ENCODE results near the gene AXDND1.

The AXDND1 gene

GRCh38 chr1:179476484-179476883 is 110.7 kb downstream of the AXDND1 start:
- H4K20me1 ChIP-seq (ENCODE audit: insufficient read depth, low read length), result no peaks in the 10 kb centered on the region
- DNase-seq, result no peak
- no peaks in the 10 kb centered on the region for H3K79me2 ChIP-seq (ENCODE audit: insufficient read depth, low read length)

GRCh38 chr1:179478370-179478769 is 112.6 kb downstream of the AXDND1 start:
- Histone ChIP-seq H3K9me3 (ENCODE audit: insufficient read depth, low read length, severe bottlenecking) (peaks cover 18% of the 10 kb centered on the region), H4K20me1 (ENCODE audit: insufficient read depth, low read length) (no peaks in the 10 kb centered on the region)

More at GRCh38 chr1:179476484-179476883, 110.7 kb downstream of the AXDND1 start:
- Histone ChIP-seq H3K27me3 (ENCODE audit: insufficient read depth, low read length, poor library complexity) (no peaks in the 10 kb centered on the region), H3K27ac (ENCODE audit: low read length) (no peak overlapping the region), H3K9ac (ENCODE audit: low read depth, low read length) (no peak overlapping the region), H3K4me3 (ENCODE audit: low read depth in 1 of 2, low read length in 2 of 2) (no peak overlapping the region), H3K36me3 (ENCODE audit: insufficient read depth, low read length) (no peaks in the 10 kb centered on the region), H3K4me1 (ENCODE audit: insufficient read depth, low read length) (no peaks in the 10 kb centered on the region), H3K9me3 (ENCODE audit: insufficient read depth, low read length, severe bottlenecking) (peaks cover 18% of the 10 kb centered on the region), H3K4me2 (ENCODE audit: insufficient read depth, low read length) (no peak overlapping the region), H2AFZ (ENCODE audit: low read depth, low read length) (no peak overlapping the region)
- ATAC-seq (ENCODE audit: insufficient read depth, low read depth), result no peak
- TF ChIP-seq EZH2 (IDR thresholded peaks at IDR 0.05; ENCODE audit: borderline replicate concordance, low read depth, low read length, severe bottlenecking) (no peak), CTCF (IDR thresholded peaks at IDR 0.05; ENCODE audit: borderline replicate concordance, extremely low read depth, low read length, poor library complexity, severe bottlenecking) (no peak)

GRCh38 chr1:179490611-179491010 is 124.8 kb downstream of the AXDND1 start:
- no peak overlapping the region for H3K9ac ChIP-seq (ENCODE audit: low read depth, low read length)
- H4K20me1 ChIP-seq (ENCODE audit: insufficient read depth, low read length), result no peaks in the 10 kb centered on the region
- no peak overlapping the region for H3K4me3 ChIP-seq (ENCODE audit: low read depth in 1 of 2, low read length in 2 of 2)
- no peak for TF ChIP-seq CTCF (IDR thresholded peaks at IDR 0.05; ENCODE audit: borderline replicate concordance, extremely low read depth, low read length, poor library complexity, severe bottlenecking)
- H3K27ac ChIP-seq (ENCODE audit: low read length), result no peak overlapping the region
- DNase-seq (no peak), ATAC-seq (ENCODE audit: insufficient read depth, low read depth) (no peak)
- H3K9me3 ChIP-seq (ENCODE audit: insufficient read depth, low read length, severe bottlenecking), result no peaks in the 10 kb centered on the region
- H3K27me3 ChIP-seq (ENCODE audit: insufficient read depth, low read length, poor library complexity), result no peaks in the 10 kb centered on the region
- no peak overlapping the region for H2AFZ ChIP-seq (ENCODE audit: low read depth, low read length)
- H3K79me2 ChIP-seq (ENCODE audit: insufficient read depth, low read length), result no peaks in the 10 kb centered on the region
- H3K36me3 ChIP-seq (ENCODE audit: insufficient read depth, low read length), result no peaks in the 10 kb centered on the region
- no peaks in the 10 kb centered on the region for H3K4me1 ChIP-seq (ENCODE audit: insufficient read depth, low read length)
- no peak overlapping the region for H3K4me2 ChIP-seq (ENCODE audit: insufficient read depth, low read length)

More at GRCh38 chr1:179478370-179478769, 112.6 kb downstream of the AXDND1 start:
- Histone ChIP-seq H3K36me3 (ENCODE audit: insufficient read depth, low read length) (no peaks in the 10 kb centered on the region), H3K4me3 (ENCODE audit: low read depth in 1 of 2, low read length in 2 of 2) (no peak overlapping the region), H3K27me3 (ENCODE audit: insufficient read depth, low read length, poor library complexity) (no peaks in the 10 kb centered on the region), H3K9ac (ENCODE audit: low read depth, low read length) (no peak overlapping the region), H3K27ac (ENCODE audit: low read length) (no peak overlapping the region), H2AFZ (ENCODE audit: low read depth, low read length) (no peak overlapping the region), H3K4me1 (ENCODE audit: insufficient read depth, low read length) (no peaks in the 10 kb centered on the region), H3K79me2 (ENCODE audit: insufficient read depth, low read length) (no peaks in the 10 kb centered on the region), H3K4me2 (ENCODE audit: insufficient read depth, low read length) (no peak overlapping the region)
- no peak for ATAC-seq (ENCODE audit: insufficient read depth, low read depth)
- no peak for DNase-seq
- TF ChIP-seq EZH2 (IDR thresholded peaks at IDR 0.05; ENCODE audit: borderline replicate concordance, low read depth, low read length, severe bottlenecking) (no peak), CTCF (IDR thresholded peaks at IDR 0.05; ENCODE audit: borderline replicate concordance, extremely low read depth, low read length, poor library complexity, severe bottlenecking) (no peak)

GRCh38 chr1:179493323-179493722 is 127.6 kb downstream of the AXDND1 start:
- DNase-seq (no peak), ATAC-seq (ENCODE audit: insufficient read depth, low read depth) (no peak)
- Histone ChIP-seq H3K27me3 (ENCODE audit: insufficient read depth, low read length, poor library complexity) (no peaks in the 10 kb centered on the region), H2AFZ (ENCODE audit: low read depth, low read length) (no peak overlapping the region), H3K4me2 (ENCODE audit: insufficient read depth, low read length) (no peak overlapping the region), H3K9ac (ENCODE audit: low read depth, low read length) (no peak overlapping the region), H3K4me3 (ENCODE audit: low read depth in 1 of 2, low read length in 2 of 2) (no peak overlapping the region), H3K4me1 (ENCODE audit: insufficient read depth, low read length) (no peaks in the 10 kb centered on the region), H3K27ac (ENCODE audit: low read length) (no peak overlapping the region), H4K20me1 (ENCODE audit: insufficient read depth, low read length) (no peaks in the 10 kb centered on the region), H3K36me3 (ENCODE audit: insufficient read depth, low read length) (no peaks in the 10 kb centered on the region), H3K79me2 (ENCODE audit: insufficient read depth, low read length) (no peaks in the 10 kb centered on the region), H3K9me3 (ENCODE audit: insufficient read depth, low read length, severe bottlenecking) (no peaks in the 10 kb centered on the region)
- TF ChIP-seq CTCF (IDR thresholded peaks at IDR 0.05; ENCODE audit: borderline replicate concordance, extremely low read depth, low read length, poor library complexity, severe bottlenecking) (no peak), EZH2 (IDR thresholded peaks at IDR 0.05; ENCODE audit: borderline replicate concordance, low read depth, low read length, severe bottlenecking) (no peak)

All from DND-41 (cell line).